GM12878 (cell line): ENCODE data around the gene GDF15. TPM values are rescaled to one million over a fixed set of nuclear protein-coding genes. Genes with fewer than 3 reads are reported as not detected.

Experiments used
- ATAC-seq: fragments of 200-7000 bp; cut with Tn5 transposase; 3 replicates; pipeline ENCODE4 v1.9.1; 2020; ENCODE audit warnings: mild to moderate bottlenecking, moderate library complexity
- BruUV-seq: library from RNA; stranded (reverse); fragments of 400-500 nt; replicated peaks from 2 replicates; lab custom pipeline; 2021; lab: Mats Ljungman, UMichigan
- CTCF ChIA-PET: fragments of 300-600 bp; sonication (Branson Sonifier 250); formaldehyde crosslinking; extraction: SDS; loops from one replicate; lab custom pipeline; 2021; ENCODE audit warnings: inconsistent platforms; lab: Yijun Ruan, JAX
- POLR2A ChIA-PET: fragments of 350-600 bp; formaldehyde crosslinking; extraction: SDS; loops from one replicate; lab custom pipeline; 2021; ENCODE audit warnings: inconsistent platforms; lab: Charles Lee
- RAD21 ChIA-PET: fragments of 300-600 bp; sonication (Branson Sonifier 250); formaldehyde crosslinking; loops from one replicate; lab custom pipeline; 2023; ENCODE audit warnings: antibody characterized with exemption; ENCODE audit not compliant: unreplicated experiment; lab: Charles Lee
- SMC1A ChIA-PET: fragments of 300-600 bp; sonication (Branson Sonifier 250); formaldehyde crosslinking; loops from one replicate; lab custom pipeline; 2023; ENCODE audit not compliant: unreplicated experiment, uncharacterized antibody; lab: Charles Lee
- DNase-seq: peaks from one replicate; pipeline ENCODE4 v3.0.0-alpha.2; 2011; ENCODE audit warnings: low read depth, low spot score
- FAIRE-seq: peaks from 3 replicates; lab custom pipeline; 2011; peaks lifted over from hg19 to GRCh38; lab: Jason Lieb, UNC
- H2AFZ ChIP-seq: 2 replicates; pipeline ENCODE4 v1.6.0; 2011; ENCODE audit warnings: low read depth, low read length, control low read depth; ENCODE audit not compliant: control insufficient read depth
- H3K27ac ChIP-seq: 2 replicates; pipeline ENCODE4 v1.5.1; 2011; ENCODE audit warnings: control low read depth; ENCODE audit not compliant: control insufficient read depth, insufficient read depth
- H3K27me3 ChIP-seq, 2 experiments: replicated peaks in 1 of 2; 2 replicates each; pipeline versions ENCODE4 v1.6.0 to v1.6.1; 2011; ENCODE audit warnings: low read length in 1 of 2; ENCODE audit not compliant: control insufficient read depth in 2 of 2, insufficient read depth in 2 of 2
- H3K36me3 ChIP-seq, 2 experiments: 2 replicates each; pipeline ENCODE4 v1.5.1; 2011; ENCODE audit warnings: low read length in 1 of 2; ENCODE audit not compliant: control insufficient read depth in 2 of 2, insufficient read depth in 2 of 2
- H3K4me1 ChIP-seq: 2 replicates; pipeline ENCODE4 v1.6.1; 2011; ENCODE audit warnings: mild to moderate bottlenecking, low read length, moderate library complexity, mixed read lengths; ENCODE audit not compliant: control insufficient read depth, insufficient read depth
- H3K4me2 ChIP-seq: 2 replicates; pipeline ENCODE4 v1.6.0; 2011; ENCODE audit warnings: control low read depth; ENCODE audit not compliant: control insufficient read depth, insufficient read depth
- H3K4me3 ChIP-seq: fragments of 200-600 bp; sonication (generic); 2 replicates; pipeline ENCODE4 v1.5.1; 2016
- H3K79me2 ChIP-seq: 2 replicates; pipeline ENCODE4 v1.6.0; 2011; ENCODE audit warnings: low read length; ENCODE audit not compliant: control insufficient read depth, insufficient read depth
- H3K9ac ChIP-seq: 2 replicates; pipeline ENCODE4 v1.8.0; 2011; ENCODE audit warnings: low read length, control low read depth, mixed read lengths; ENCODE audit not compliant: control insufficient read depth, insufficient read depth
- H3K9me3 ChIP-seq: replicated peaks from 3 replicates; pipeline ENCODE4 v1.5.1; 2011; ENCODE audit warnings: mild to moderate bottlenecking, low read length; ENCODE audit not compliant: control insufficient read depth, insufficient read depth
- H4K20me1 ChIP-seq: 2 replicates; pipeline ENCODE4 v1.6.0; 2011; ENCODE audit not compliant: control insufficient read depth, insufficient read depth
- BCL3 ChIP-seq: IDR thresholded peaks from 2 replicates; pipeline ENCODE4 v1.6.1; 2011; ENCODE audit warnings: borderline replicate concordance, low read depth, mild to moderate bottlenecking, moderate library complexity, low read length; ENCODE audit not compliant: insufficient read depth, poor library complexity, severe bottlenecking
- EZH2 ChIP-seq: IDR thresholded peaks from 2 replicates; pipeline ENCODE4 v1.6.1; 2012; ENCODE audit warnings: low read depth, mild to moderate bottlenecking, control low read depth, inconsistent platforms, low read length, borderline replicate concordance; ENCODE audit not compliant: control insufficient read depth
- IKZF1 ChIP-seq: fragments of 450-650 bp; conservative IDR thresholded peaks from 2 replicates; pipeline ENCODE4 v1.6.1; 2017; ENCODE audit warnings: antibody characterized with exemption, mild to moderate bottlenecking
- IKZF2 ChIP-seq, 2 experiments: fragments of 450-650 bp; IDR thresholded peaks; 2 replicates each; pipeline ENCODE4 v1.6.1; 2017; ENCODE audit warnings: mild to moderate bottlenecking in 2 of 2, moderate library complexity in 2 of 2
- MEF2A ChIP-seq: IDR thresholded peaks from 2 replicates; pipeline ENCODE4 v1.6.1; 2011; ENCODE audit warnings: low read depth, mild to moderate bottlenecking, low read length, moderate library complexity; ENCODE audit not compliant: insufficient read depth
- POLR2A ChIP-seq: IDR thresholded peaks from 2 replicates; pipeline ENCODE4 v1.6.1; 2011; ENCODE audit warnings: low read depth, mild to moderate bottlenecking, low read length
- PRDM15 ChIP-seq: fragments of 450-650 bp; formaldehyde crosslinking; IDR thresholded peaks from 2 replicates; pipeline ENCODE4 v1.4.0; 2020; ENCODE audit warnings: mild to moderate bottlenecking, moderate library complexity
- RB1 ChIP-seq: fragments of 450-650 bp; formaldehyde crosslinking; IDR thresholded peaks from 2 replicates; pipeline ENCODE4 v1.6.1; 2017; ENCODE audit warnings: mild to moderate bottlenecking, borderline replicate concordance
- RUNX3 ChIP-seq: IDR thresholded peaks from 2 replicates; pipeline ENCODE4 v1.6.1; 2012; ENCODE audit warnings: low read length, inconsistent platforms
- WGBS: methylation state at CpG from one replicate; pipeline ENCODE4 v1.1.6; 2016; ENCODE audit warnings: low lambda C conversion rate; ENCODE audit not compliant: insufficient replicate concordance, insufficient coverage; ENCODE audit errors: missing lambda C conversion rate; 5-methylcytosine and 5-hydroxymethylcytosine counted together
- in situ Hi-C: fragments of 300-500 bp; cut with MboI; formaldehyde crosslinking; loops from 9 replicates; pipeline ENCODE4 v1.14.3; 2018; ENCODE audit warnings: mixed read lengths
- intact Hi-C: fragments of 100-400 bp; cut with micrococcal nuclease; formaldehyde crosslinking; loops from one replicate; pipeline ENCODE4 v1.14.2; 2022; ENCODE audit not compliant: unreplicated experiment
- polyA plus RNA-seq, 11 experiments: library from polyadenylated mRNA; depleted of rRNA in 4 of 11; unstranded in 6 of 11; stranded (reverse) in 5 of 11; fragments of >200 nt; fragmentation: Nextera tagmentation in 4 of 11; fragmentation: Illumina TruSeq in 1 of 11; extraction: Ambion mirVana in 4 of 11; extraction: Trizol in 1 of 11; gene quantifications; 1 replicate in 1 of 11; 2 replicates in 10 of 11; pipeline versions ENCODE4 v1.2.1 to v1.2.3, GENCODE V29; 2011 to 2016; ENCODE audit warnings: inconsistent platforms in 2 of 11, missing spikeins in 2 of 11, low read depth in 1 of 11
- total RNA-seq, 4 experiments: library from RNA; depleted of rRNA in 3 of 4; stranded (reverse); fragments of >200 nt in 3 of 4; fragmentation: Illumina TruSeq in 1 of 4; extraction: Trizol in 1 of 4; gene quantifications; 2 replicates each; pipeline versions ENCODE4 v1.2.1 to v1.2.3, GENCODE V29; 2013 to 2021

Gene GDF15
- total and polyA plus RNA-seq, 10 of the 15 experiments (the other 5 are each of a cell fraction or from before 2014, with no cell fraction given) = 0.11 to 3.6 (median 1.6) TPM; not detected in 1

- Histone ChIP-seq H2AFZ (no peak overlapping the region), H3K4me1 (peaks cover 32% of the 10 kb centered on the region), H4K20me1 (no peaks in the 10 kb centered on the region), H3K36me3 (peaks cover 0 to 5% of the 10 kb centered on the region in 2 experiments; a peak in 2 of 4 replicates), H3K4me3 (no peak overlapping the region), H3K79me2 (peaks cover 59% of the 10 kb centered on the region), H3K9ac (peak overlapping the region; percentile 31), H3K27ac (peak overlapping the region; percentile 51; the same call in 1 of the 2 replicates), H3K9me3 (no peaks in the 10 kb centered on the region), H3K27me3 (no peaks in the 10 kb centered on the region), H3K4me2 (peak overlapping the region; percentile 39)
- CTCF ChIA-PET = no interaction called here
- no peak for DNase-seq
- no peak for FAIRE-seq
- SMC1A ChIA-PET = no interaction called here
- WGBS = 92% methylated on average over 19 of the region's 21 CpGs
- TF ChIP-seq POLR2A (peak; percentile 39), RUNX3 (no peak)
- RAD21 ChIA-PET = interaction anchor here (0.7 to 1.2 kb wide), 2 partner anchors 28 to 121 kb away, joined by 3 read pairs; no protein-coding TSS in a partner anchor
- ATAC-seq = no peak
- intact Hi-C loops (no loop called here), in situ Hi-C loops (no loop called here)
- POLR2A ChIA-PET = no interaction called here
- BruUV-seq = no TSS peak
Observed at GRCh38 chr19:18423258-18424020, 37.5 kb downstream of the GDF15 start.

- Histone ChIP-seq H3K9ac (no peak overlapping the region), H3K36me3 (peaks cover 0 to 5% of the 10 kb centered on the region in 2 experiments; a peak in 2 of 4 replicates), H3K9me3 (no peaks in the 10 kb centered on the region), H4K20me1 (no peaks in the 10 kb centered on the region), H3K27ac (no peak overlapping the region), H3K27me3 (no peaks in the 10 kb centered on the region), H3K4me1 (peaks cover 29% of the 10 kb centered on the region), H3K79me2 (peaks cover 57% of the 10 kb centered on the region), H3K4me2 (no peak overlapping the region), H2AFZ (no peak overlapping the region), H3K4me3 (no peak overlapping the region)
- WGBS = 85% methylated on average over 18 of the region's 22 CpGs
- ChIA-PET RAD21 (no interaction called here), CTCF (no interaction called here), SMC1A (no interaction called here), POLR2A (no interaction called here)
- DNase-seq (no peak), FAIRE-seq (no peak), ATAC-seq (no peak)
- no TSS peak for BruUV-seq
- in situ Hi-C loops (no loop called here), intact Hi-C loops (no loop called here)
- TF ChIP-seq RB1 (no peak), EZH2 (no peak), IKZF1 (no peak), BCL3 (no peak), IKZF2 (IDR thresholded peaks at IDR 0.05) (no peak), MEF2A (no peak), PRDM15 (CRISPR knock-in tag) (no peak)
Observed at GRCh38 chr19:18424122-18424889, 38.3 kb downstream of the GDF15 start.
